Left lobe of liver (tissue), 2 donors: ENCODE measurements around the gene VMO1. TPM values are rescaled to one million over a fixed set of nuclear protein-coding genes. Genes with fewer than 3 reads are reported as not detected.

Experiments
- ATAC-seq: fragments of 200-7000 bp; cut with Tn5 transposase; one replicate; pipeline ENCODE4 v1.9.1; 2020; ENCODE audit warnings: mild to moderate bottlenecking, moderate library complexity
- DNase-seq: peaks from one replicate; pipeline ENCODE4 v3.0.0-alpha.2; 2020; ENCODE audit warnings: low spot score
- total RNA-seq: library from RNA; stranded (reverse); gene quantifications from one replicate; pipeline ENCODE4 v1.2.1, GENCODE V29; 2021
- donor health status: DM: no; HTN: no; CAD: no; lungs with moderate emphysema.
- donor health status: DM: no; HTN: yes; CAD: no.

Gene VMO1
- total RNA-seq, 1 donor from 2014 or later, result 8.2 TPM

GRCh38 chr17:4800462-4801196, 14.5 kb upstream of the VMO1 start:
- DNase-seq (no peak), ATAC-seq (no peak)

GRCh38 chr17:4796552-4796920, 10.4 kb upstream of the VMO1 start:
- ATAC-seq (peak; percentile 39), DNase-seq (no peak)

- DNase-seq, result no peak
- no peak for ATAC-seq
Measured at GRCh38 chr17:4795168-4795567, 9.0 kb upstream of the VMO1 start.

- no peak for DNase-seq
Measured at GRCh38 chr17:4790705-4791088, 4.5 kb upstream of the VMO1 start.

GRCh38 chr17:4789951-4790704, 4.0 kb upstream of the VMO1 start:
- DNase-seq (peak; percentile 90), ATAC-seq (peak; percentile 83)

More at GRCh38 chr17:4790705-4791088, 4.5 kb upstream of the VMO1 start:
- no peak for ATAC-seq

GRCh38 chr17:4789701-4789950, 3.5 kb upstream of the VMO1 start:
- DNase-seq (no peak), ATAC-seq (peak; percentile 7)

- peak; percentile 55 for ATAC-seq
- peak; percentile 79 for DNase-seq
Measured at GRCh38 chr17:4788807-4789700, 2.9 kb upstream of the VMO1 start, which contains the start of gene GLTPD2. GLTPD2 (plus strand) TSS chr17:4788964; CDS start chr17:4789012, 48 bp downstream.

GRCh38 chr17:4788159-4788806, 2.1 kb upstream of the VMO1 start:
- DNase-seq (no peak), ATAC-seq (no peak)

GRCh38 chr17:4786516-4786915, 352 bp upstream of the VMO1 start:
- ATAC-seq (no peak), DNase-seq (no peak)

GRCh38 chr17:4785311-4786105, 656 bp downstream of the VMO1 start:
- DNase-seq, result no peak
- ATAC-seq, result no peak

GRCh38 chr17:4782652-4783051, 3.5 kb downstream of the VMO1 start:
- no peak for ATAC-seq

GRCh38 chr17:4780325-4780955, 5.7 kb downstream of the VMO1 start:
- DNase-seq (no peak), ATAC-seq (no peak)

More at GRCh38 chr17:4782652-4783051, 3.5 kb downstream of the VMO1 start:
- DNase-seq, result no peak

- ATAC-seq, result no peak
- DNase-seq, result no peak
Measured at GRCh38 chr17:4777969-4778760, 8.0 kb downstream of the VMO1 start.

GRCh38 chr17:4772235-4772613, 13.9 kb downstream of the VMO1 start:
- ATAC-seq (peak; percentile 51), DNase-seq (no peak)

GRCh38 chr17:4771519-4772234, 14.5 kb downstream of the VMO1 start, which contains the start of gene TM4SF5:
TM4SF5 (plus strand) TSS chr17:4771886; CDS start chr17:4771923, 37 bp downstream.
- DNase-seq (peak; percentile 87), ATAC-seq (peak; percentile 97)

GRCh38 chr17:4769628-4770027, 16.5 kb downstream of the VMO1 start:
- DNase-seq, result no peak
- ATAC-seq, result no peak

- DNase-seq (no peak), ATAC-seq (no peak)
Measured at GRCh38 chr17:4768298-4768697, 17.9 kb downstream of the VMO1 start.

GRCh38 chr17:4766723-4767122, 19.4 kb downstream of the VMO1 start:
- DNase-seq (no peak), ATAC-seq (no peak)
